Measurements from ENCODE around the gene ITGA2B.

The ITGA2B gene

DNA sequence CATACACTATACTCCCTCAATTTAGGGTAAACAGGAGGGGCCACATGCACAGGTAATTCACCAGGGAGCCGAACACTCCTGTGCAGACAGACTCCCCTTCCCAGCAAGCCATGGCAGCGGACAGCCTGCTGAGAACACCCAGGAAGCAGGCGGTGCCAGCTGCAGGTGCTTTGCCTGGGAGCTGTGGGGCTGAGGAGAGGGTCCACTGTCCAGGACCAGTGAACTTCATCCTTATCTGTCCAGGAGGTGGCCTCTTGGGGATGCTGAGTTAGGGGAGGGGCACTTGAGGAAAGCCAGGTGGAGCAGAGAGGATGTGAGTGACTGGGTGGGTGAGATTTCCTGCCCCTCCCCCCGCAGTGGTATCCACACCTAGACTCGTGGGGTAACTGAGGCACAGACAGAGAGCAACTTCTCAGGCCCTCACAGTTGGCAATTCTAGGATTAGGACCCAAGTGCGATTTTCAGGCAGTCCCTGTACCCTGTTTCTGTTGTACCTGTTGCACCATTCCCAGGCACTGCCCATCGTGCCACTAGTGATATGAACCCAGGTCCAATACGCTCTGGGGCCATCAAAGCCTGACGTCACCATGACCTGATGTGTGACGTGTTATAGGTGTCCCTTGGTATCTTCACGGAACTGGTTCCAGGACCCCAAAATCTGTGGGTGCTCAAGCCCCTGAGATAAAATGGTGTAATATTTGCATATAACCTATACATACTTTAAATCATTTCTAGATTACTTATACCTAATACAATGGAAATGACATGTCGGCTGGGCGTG is 43.2 kb downstream of the ITGA2B start:
- H2AFZ ChIP-seq (ENCODE audit: low read length): no peak overlapping the region
- H3K79me2 ChIP-seq (ENCODE audit: insufficient read depth, low read length): no peaks in the 10 kb centered on the region
- H3K9me2 ChIP-seq (replicated peaks; ENCODE audit: low read depth, low read length): no peaks in the 10 kb centered on the region
- H3F3A ChIP-seq (ENCODE audit: low read depth): no peaks in the 10 kb centered on the region
- peaks cover 5% of the 10 kb centered on the region for H3K4me1 ChIP-seq (ENCODE audit: insufficient read depth, low read length, poor library complexity, severe bottlenecking)
- H3K9ac ChIP-seq (ENCODE audit: low read depth, low read length, poor library complexity, severe bottlenecking): no peak overlapping the region
- H3K36me3 ChIP-seq (ENCODE audit: insufficient read depth, low read length): no peaks in the 10 kb centered on the region
- no peaks in the 10 kb centered on the region for H4K20me1 ChIP-seq (ENCODE audit: insufficient read depth, low read length, poor library complexity, severe bottlenecking)
- H3K9me3 ChIP-seq (ENCODE audit: insufficient read depth, low read depth, low read length): no peaks in the 10 kb centered on the region
- H3K4me3 ChIP-seq (ENCODE audit: low read length, poor library complexity, severe bottlenecking): peak overlapping the region; percentile 76
- TF ChIP-seq EZH2phosphoT487 (IDR thresholded peaks at IDR 0.05; ENCODE audit: borderline replicate concordance) (no peak), CTCF (conservative IDR thresholded peaks at IDR 0.05; ENCODE audit: low read length) (no peak)
- no peaks in the 10 kb centered on the region for H3K27me3 ChIP-seq (ENCODE audit: insufficient read depth, low read length, poor library complexity, severe bottlenecking)
- peak overlapping the region; percentile 74 for H3K4me2 ChIP-seq (ENCODE audit: low read depth, low read length, poor library complexity, severe bottlenecking)

DNA sequence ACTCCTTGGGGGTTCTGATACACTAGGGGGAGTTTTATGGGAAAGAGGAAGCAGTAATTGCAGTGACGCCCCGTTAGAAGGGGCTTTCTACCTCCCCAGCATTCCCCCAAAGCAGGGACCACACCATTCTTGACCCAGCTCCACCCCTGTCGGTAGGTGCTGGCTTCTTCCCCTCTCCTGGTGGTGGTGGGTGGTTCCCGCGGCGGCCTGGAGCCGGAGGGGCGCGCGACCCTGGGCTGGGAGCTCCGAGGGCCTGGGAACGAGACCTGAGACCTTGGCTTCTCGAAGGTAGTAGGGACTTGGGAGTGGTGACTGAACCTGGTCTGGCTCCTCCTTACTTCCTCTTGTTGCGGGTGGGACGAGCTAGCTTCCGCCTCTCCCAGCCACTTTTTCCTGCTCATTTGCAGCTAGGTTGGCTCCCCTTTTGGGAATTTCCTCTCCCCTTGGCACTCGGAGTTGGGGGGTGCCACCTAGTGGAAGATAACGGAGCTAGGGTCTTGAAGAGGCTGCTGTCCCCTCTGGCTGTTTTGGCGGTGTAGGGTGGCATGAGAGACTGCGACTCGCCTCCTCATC is 43.9 kb downstream of the ITGA2B start:
- Histone ChIP-seq H3K4me2 (ENCODE audit: low read depth, low read length, poor library complexity, severe bottlenecking) (peak overlapping the region; percentile 74), H3K36me3 (ENCODE audit: insufficient read depth, low read length) (no peaks in the 10 kb centered on the region), H3K4me1 (ENCODE audit: insufficient read depth, low read length, poor library complexity, severe bottlenecking) (peaks cover 5% of the 10 kb centered on the region), H2AFZ (ENCODE audit: low read length) (peak overlapping the region; percentile 66), H3K27me3 (ENCODE audit: insufficient read depth, low read length, poor library complexity, severe bottlenecking) (no peaks in the 10 kb centered on the region), H3K9ac (ENCODE audit: low read depth, low read length, poor library complexity, severe bottlenecking) (peak overlapping the region; percentile 56), H3K9me2 (replicated peaks; ENCODE audit: low read depth, low read length) (no peaks in the 10 kb centered on the region), H3K9me3 (ENCODE audit: insufficient read depth, low read depth, low read length) (no peaks in the 10 kb centered on the region), H4K20me1 (ENCODE audit: insufficient read depth, low read length, poor library complexity, severe bottlenecking) (no peaks in the 10 kb centered on the region), H3K4me3 (ENCODE audit: low read length, poor library complexity, severe bottlenecking) (peak overlapping the region; percentile 76), H3K79me2 (ENCODE audit: insufficient read depth, low read length) (no peaks in the 10 kb centered on the region), H3F3A (ENCODE audit: low read depth) (no peaks in the 10 kb centered on the region)
- TF ChIP-seq EZH2phosphoT487 (IDR thresholded peaks at IDR 0.05; ENCODE audit: borderline replicate concordance) (no peak), CTCF (conservative IDR thresholded peaks at IDR 0.05; ENCODE audit: low read length) (peak; percentile 83)

DNA sequence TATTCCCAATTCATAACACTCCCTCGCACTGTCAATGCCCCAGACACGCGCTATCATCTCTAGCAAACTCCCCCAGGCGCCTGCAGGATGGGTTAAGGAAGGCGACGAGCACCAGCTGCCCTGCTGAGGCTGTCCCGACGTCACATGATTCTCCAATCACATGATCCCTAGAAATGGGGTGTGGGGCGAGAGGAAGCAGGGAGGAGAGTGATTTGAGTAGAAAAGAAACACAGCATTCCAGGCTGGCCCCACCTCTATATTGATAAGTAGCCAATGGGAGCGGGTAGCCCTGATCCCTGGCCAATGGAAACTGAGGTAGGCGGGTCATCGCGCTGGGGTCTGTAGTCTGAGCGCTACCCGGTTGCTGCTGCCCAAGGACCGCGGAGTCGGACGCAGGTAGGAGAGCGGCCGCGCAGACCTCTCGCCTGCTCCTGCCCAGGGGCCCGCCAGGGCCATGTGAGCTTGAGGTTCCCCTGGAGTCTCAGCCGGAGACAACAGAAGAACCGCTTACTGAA is 44.5 kb downstream of the ITGA2B start, which contains the start of gene GRN:
Gene GRN (plus strand): TSS at position 364 of the 515 bp plus-strand sequence. CDS start 3,863 bp downstream, outside the sequence.
- Histone ChIP-seq H3K9me3 (ENCODE audit: insufficient read depth, low read depth, low read length) (no peaks in the 10 kb centered on the region), H3K4me3 (ENCODE audit: low read length, poor library complexity, severe bottlenecking) (peak within 1 kb of the TSS; percentile 76), H3K9me2 (replicated peaks; ENCODE audit: low read depth, low read length) (no peaks in the 10 kb centered on the region), H4K20me1 (ENCODE audit: insufficient read depth, low read length, poor library complexity, severe bottlenecking) (no peaks in the 10 kb centered on the region), H3K4me2 (ENCODE audit: low read depth, low read length, poor library complexity, severe bottlenecking) (peak within 1 kb of the TSS; percentile 74), H3K79me2 (ENCODE audit: insufficient read depth, low read length) (no peaks in the 10 kb centered on the region), H3F3A (ENCODE audit: low read depth) (no peaks in the 10 kb centered on the region), H3K9ac (ENCODE audit: low read depth, low read length, poor library complexity, severe bottlenecking) (peak within 1 kb of the TSS; percentile 56), H2AFZ (ENCODE audit: low read length) (peak within 1 kb of the TSS; percentile 66), H3K4me1 (ENCODE audit: insufficient read depth, low read length, poor library complexity, severe bottlenecking) (peaks cover 5% of the 10 kb centered on the region), H3K36me3 (ENCODE audit: insufficient read depth, low read length) (no peaks in the 10 kb centered on the region), H3K27me3 (ENCODE audit: insufficient read depth, low read length, poor library complexity, severe bottlenecking) (no peaks in the 10 kb centered on the region)
- TF ChIP-seq CTCF (conservative IDR thresholded peaks at IDR 0.05; ENCODE audit: low read length) (no peak), EZH2phosphoT487 (IDR thresholded peaks at IDR 0.05; ENCODE audit: borderline replicate concordance) (no peak)

Data from Loucy (cell line).